HepG2 (cell line): Measurements from ENCODE around the gene NMNAT1. TPM values are rescaled to one million over a fixed set of nuclear protein-coding genes. Genes with fewer than 3 reads are reported as not detected.

ENCODE experiments used
- ATAC-seq: fragments of 200-7000 bp; cut with Tn5 transposase; 3 replicates; pipeline ENCODE4 v1.9.1; 2020; ENCODE audit warnings: mild to moderate bottlenecking, moderate library complexity
- BruUV-seq: library from RNA; stranded (reverse); fragments of 400-500 nt; replicated peaks from 2 replicates; lab custom pipeline; 2021; lab: Mats Ljungman, UMichigan
- CTCF ChIA-PET: fragments of 300-600 bp; formaldehyde crosslinking; extraction: SDS; loops from one replicate; lab custom pipeline; 2021; ENCODE audit warnings: low total read pairs, inconsistent platforms, low intra/inter-chr PET ratio; lab: Yijun Ruan, JAX
- POLR2A ChIA-PET: fragments of 350-600 bp; sonication (Branson Sonifier 250); formaldehyde crosslinking; loops from one replicate; lab custom pipeline; 2020; ENCODE audit warnings: antibody characterized with exemption, inconsistent platforms; lab: Yijun Ruan, JAX
- DNase-seq: peaks from one replicate; pipeline ENCODE4 v3.0.0-alpha.2; 2015; ENCODE audit warnings: low spot score
- FAIRE-seq: peaks from 3 replicates; lab custom pipeline; 2011; peaks lifted over from hg19 to GRCh38; lab: Jason Lieb, UNC
- H2AFZ ChIP-seq: one replicate; pipeline ENCODE4 v1.6.1; 2011; ENCODE audit warnings: low read length, inconsistent platforms
- H3K27ac ChIP-seq: fragments of 300-600 bp; 3 replicates; pipeline ENCODE4 v1.8.0; 2011; ENCODE audit warnings: mixed run types, mild to moderate bottlenecking, mixed read lengths, low read length, inconsistent platforms; ENCODE audit not compliant: insufficient read depth; ENCODE audit errors: extremely low read length
- H3K27me3 ChIP-seq, 2 experiments: fragments of 200-600 bp in 1 of 2; 2 replicates in 1 of 2; 3 replicates in 1 of 2; pipeline versions ENCODE4 v1.6.0 to v1.8.0; 2011; ENCODE audit warnings: low read length in 2 of 2, mild to moderate bottlenecking in 2 of 2, moderate library complexity in 2 of 2, inconsistent platforms in 1 of 2; ENCODE audit not compliant: insufficient read depth in 2 of 2, control insufficient read depth in 1 of 2
- H3K36me3 ChIP-seq, 2 experiments: fragments of 200-600 bp in 1 of 2; replicated peaks in 1 of 2; 2 replicates in 1 of 2; 3 replicates in 1 of 2; pipeline versions ENCODE4 v1.5.1 to v1.8.0; 2011; ENCODE audit warnings: low read length in 2 of 2, inconsistent platforms in 1 of 2; ENCODE audit not compliant: insufficient read depth in 2 of 2, control insufficient read depth in 1 of 2
- H3K4me1 ChIP-seq: 2 replicates; pipeline ENCODE4 v1.5.1; 2012; ENCODE audit warnings: low read length, inconsistent platforms; ENCODE audit not compliant: insufficient read depth
- H3K4me2 ChIP-seq: 2 replicates; pipeline ENCODE4 v1.6.0; 2011; ENCODE audit warnings: low read depth, low read length, inconsistent platforms
- H3K4me3 ChIP-seq, 3 experiments: fragments of 200-600 bp in 1 of 3; sonication (generic), shearing (Covaris generic) in 1 of 3; replicated peaks in 1 of 3; 2 replicates each; pipeline ENCODE4 v1.5.1; 2011 to 2016; ENCODE audit warnings: low read length in 3 of 3, inconsistent platforms in 2 of 3, low read depth in 2 of 3, mild to moderate bottlenecking in 2 of 3, control low read depth in 1 of 3, mixed read lengths in 1 of 3; ENCODE audit not compliant: insufficient read depth in 1 of 3
- H3K79me2 ChIP-seq: one replicate; pipeline ENCODE4 v1.6.1; 2011; ENCODE audit warnings: low read length, inconsistent platforms; ENCODE audit not compliant: insufficient read depth
- H3K9ac ChIP-seq: 2 replicates; pipeline ENCODE4 v1.6.0; 2011; ENCODE audit warnings: mild to moderate bottlenecking, low read depth, low read length, inconsistent platforms; ENCODE audit not compliant: insufficient read depth
- H3K9me3 ChIP-seq: 2 replicates; pipeline ENCODE4 v1.5.1; 2012; ENCODE audit warnings: mild to moderate bottlenecking, low read length
- H4K20me1 ChIP-seq: 2 replicates; pipeline ENCODE4 v1.6.0; 2011; ENCODE audit warnings: inconsistent platforms, mild to moderate bottlenecking, low read length, moderate library complexity; ENCODE audit not compliant: insufficient read depth
- FOXJ3 ChIP-seq: sonication (generic); formaldehyde crosslinking; IDR thresholded peaks from 2 replicates; pipeline ENCODE4 v1.4.0; 2020; ENCODE audit warnings: missing genetic modification reagents, mild to moderate bottlenecking, borderline replicate concordance
- KAT2B ChIP-seq: fragments of 150-350 bp; IDR thresholded peaks from 2 replicates; pipeline ENCODE4 v1.6.1; 2014; ENCODE audit warnings: low read depth, low read length, borderline replicate concordance
- MXI1 ChIP-seq: IDR thresholded peaks from 3 replicates; pipeline ENCODE4 v1.6.1; 2012; ENCODE audit warnings: low read depth, low read length, inconsistent platforms, borderline replicate concordance
- PPARG ChIP-seq: conservative IDR thresholded peaks from 2 replicates; pipeline ENCODE4 v1.6.1; 2016; ENCODE audit warnings: missing biosample characterization, missing genetic modification reagents
- SP1 ChIP-seq, 2 experiments: fragments of 450-650 bp in 1 of 2; sonication (generic) in 1 of 2; formaldehyde crosslinking in 1 of 2; IDR thresholded peaks; 2 replicates each; pipeline versions ENCODE4 v1.4.0 to v1.6.1; 2016 to 2020; ENCODE audit warnings: missing genetic modification reagents in 1 of 2
- TAF1 ChIP-seq: sonication (generic); formaldehyde crosslinking; IDR thresholded peaks from 2 replicates; pipeline ENCODE4 v1.4.0; 2020; ENCODE audit warnings: missing genetic modification reagents
- TEAD3 ChIP-seq: optimal IDR thresholded peaks from 2 replicates; pipeline ENCODE3; 2016; ENCODE audit warnings: borderline replicate concordance
- ZNF326 ChIP-seq: sonication (generic); formaldehyde crosslinking; IDR thresholded peaks from 2 replicates; pipeline ENCODE4 v1.4.0; 2020; ENCODE audit warnings: missing genetic modification reagents, borderline replicate concordance
- ZNF510 ChIP-seq: sonication (generic); formaldehyde crosslinking; IDR thresholded peaks from 2 replicates; pipeline ENCODE4 v1.4.0; 2020; ENCODE audit warnings: low read depth, mild to moderate bottlenecking, missing genetic modification reagents
- WGBS: methylation state at CpG from one replicate; pipeline ENCODE4 v1.1.6; 2017; ENCODE audit warnings: low lambda C conversion rate; 5-methylcytosine and 5-hydroxymethylcytosine counted together
- in situ Hi-C: cut with HindIII; loops from 2 replicates; pipeline ENCODE4 v1.10.0; 2017; ENCODE audit warnings: low pct_unique_long_range_greater_than_20kb; ENCODE audit not compliant: extremely low pct_ligation_motif_present
- intact Hi-C: fragments of 100-400 bp; cut with micrococcal nuclease; formaldehyde crosslinking; loops from one replicate; pipeline ENCODE4 v1.10.0; 2022; ENCODE audit not compliant: unreplicated experiment
- polyA plus RNA-seq, 8 experiments: library from polyadenylated mRNA; depleted of rRNA in 3 of 8; stranded (reverse) in 7 of 8; unstranded in 1 of 8; fragments of >200 nt; fragmentation: Illumina TruSeq in 4 of 8; extraction: Trizol in 4 of 8; gene quantifications; 2 replicates each; pipeline versions ENCODE4 v1.2.1 to v1.2.3, GENCODE V29; 2011 to 2016; ENCODE audit warnings: low read depth in 4 of 8, missing spikeins in 1 of 8, mixed read lengths in 1 of 8; ENCODE audit not compliant: insufficient read depth in 1 of 8
- total RNA-seq, 5 experiments: library from RNA; depleted of rRNA; stranded (reverse); fragments of >200 nt; fragmentation: Illumina TruSeq; extraction: Trizol; gene quantifications; 2 replicates each; pipeline ENCODE4 v1.2.3, GENCODE V29; 2016; ENCODE audit warnings: low read depth in 1 of 5
- TF ChIP-seq, protein P1 (sequence below): sonication (generic); formaldehyde crosslinking; IDR thresholded peaks from 2 replicates; pipeline ENCODE4 v1.8.0; 2022; ENCODE audit warnings: mild to moderate bottlenecking, missing genetic modification reagents, moderate library complexity
- TF ChIP-seq, protein P2 (sequence below): sonication (generic); formaldehyde crosslinking; IDR thresholded peaks from 2 replicates; pipeline ENCODE4 v1.8.0; 2022; ENCODE audit warnings: missing genetic modification reagents, mild to moderate bottlenecking, inconsistent platforms, borderline replicate concordance

NMNAT1 gene
- total and polyA plus RNA-seq, 2 of the 13 experiments (the other 11 are each of a cell fraction or from before 2014, with no cell fraction given): 5.6 to 12.2 TPM

DNA sequence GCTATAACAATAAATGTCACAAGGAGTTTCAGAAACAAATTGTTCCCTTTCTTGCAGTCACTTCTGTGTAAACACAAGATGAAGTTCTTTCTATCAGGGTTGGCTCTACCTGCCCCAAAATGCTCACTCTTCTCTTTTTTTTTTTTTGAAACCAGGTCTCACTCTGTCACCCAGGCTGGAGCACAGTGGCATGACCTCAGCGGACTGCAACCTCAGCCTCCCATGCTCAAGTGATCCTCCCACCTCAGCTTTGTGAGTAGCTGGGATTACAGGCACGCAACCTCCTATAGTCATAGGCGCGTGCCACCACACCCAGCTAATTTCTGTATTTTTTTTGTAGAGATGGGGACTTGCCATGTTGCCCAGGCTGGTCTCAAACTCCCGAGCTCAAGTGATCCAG, 22.7 kb upstream of the NMNAT1 start:
- no peak for ATAC-seq
- H3K27me3 ChIP-seq: no peaks in the 10 kb centered on the region
- no peaks in the 10 kb centered on the region for H3K9me3 ChIP-seq
- 98% methylated on average over 5 of the region's 5 CpGs for WGBS
- H3K79me2 ChIP-seq: no peaks in the 10 kb centered on the region
- H3K4me1 ChIP-seq: peaks cover 18% of the 10 kb centered on the region; the same call in 1 of the 2 replicates
- H3K4me2 ChIP-seq: no peak overlapping the region
- CTCF ChIA-PET: no interaction called here
- H4K20me1 ChIP-seq: no peaks in the 10 kb centered on the region
- H3K27ac ChIP-seq: no peak overlapping the region
- no peak overlapping the region for H3K4me3 ChIP-seq
- intact Hi-C loops (no loop called here), in situ Hi-C loops (no loop called here)
- DNase-seq: no peak
- no peaks in the 10 kb centered on the region for H3K36me3 ChIP-seq
- POLR2A ChIA-PET: interaction anchor here (1.7 kb wide), 1 partner anchor 10 kb away, joined by 5 read pairs; the partner anchor contains the start of gene CTNNBIP1
- no peak overlapping the region for H2AFZ ChIP-seq
- no peak for FAIRE-seq
- TF ChIP-seq MXI1: no peak
- no peak for TF ChIP-seq TAF1 (CRISPR knock-in tag)
- TF ChIP-seq, protein P1, sequence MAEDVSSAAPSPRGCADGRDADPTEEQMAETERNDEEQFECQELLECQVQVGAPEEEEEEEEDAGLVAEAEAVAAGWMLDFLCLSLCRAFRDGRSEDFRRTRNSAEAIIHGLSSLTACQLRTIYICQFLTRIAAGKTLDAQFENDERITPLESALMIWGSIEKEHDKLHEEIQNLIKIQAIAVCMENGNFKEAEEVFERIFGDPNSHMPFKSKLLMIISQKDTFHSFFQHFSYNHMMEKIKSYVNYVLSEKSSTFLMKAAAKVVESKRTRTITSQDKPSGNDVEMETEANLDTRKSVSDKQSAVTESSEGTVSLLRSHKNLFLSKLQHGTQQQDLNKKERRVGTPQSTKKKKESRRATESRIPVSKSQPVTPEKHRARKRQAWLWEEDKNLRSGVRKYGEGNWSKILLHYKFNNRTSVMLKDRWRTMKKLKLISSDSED (CRISPR knock-in tag): no peak
- TF ChIP-seq KAT2B: no peak
- TF ChIP-seq ZNF510 (CRISPR knock-in tag): no peak
- TF ChIP-seq FOXJ3 (CRISPR knock-in tag): no peak
- TF ChIP-seq SP1 (IDR thresholded peaks at IDR 0.05): no peak
- TF ChIP-seq SP1 (CRISPR knock-in tag; IDR thresholded peaks at IDR 0.05): no peak
- no peak for TF ChIP-seq PPARG (CRISPR knock-in tag)
- TF ChIP-seq, protein P2, sequence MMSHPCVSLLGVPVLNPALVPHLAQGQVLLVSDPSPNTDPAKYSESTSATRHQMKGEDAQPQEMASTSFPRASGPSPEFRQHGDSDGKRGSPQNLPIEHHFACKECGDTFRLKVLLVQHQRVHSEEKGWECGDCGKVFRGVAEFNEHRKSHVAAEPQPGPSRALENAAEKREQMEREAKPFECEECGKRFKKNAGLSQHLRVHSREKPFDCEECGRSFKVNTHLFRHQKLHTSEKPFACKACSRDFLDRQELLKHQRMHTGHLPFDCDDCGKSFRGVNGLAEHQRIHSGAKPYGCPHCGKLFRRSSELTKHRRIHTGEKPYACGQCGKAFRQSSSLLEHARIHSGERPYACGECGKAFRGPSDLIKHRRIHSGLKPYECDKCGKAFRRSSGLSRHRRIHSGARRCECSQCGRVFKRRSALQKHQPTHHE: no peak
- no peak for TF ChIP-seq TEAD3 (CRISPR knock-in tag)
- no peak for TF ChIP-seq ZNF326 (CRISPR knock-in tag)
- BruUV-seq: no TSS peak
- H3K9ac ChIP-seq: no peak overlapping the region
